Endothelial cell of umbilical vein (primary cell): ENCODE measurements around the gene ANGEL2. TPM values are rescaled to one million over a fixed set of nuclear protein-coding genes. Genes with fewer than 3 reads are reported as not detected.

Experiments used
- BruUV-seq: library from RNA; stranded (reverse); fragments of 400-500 nt; replicated peaks from 2 replicates; lab custom pipeline; 2021; lab: Mats Ljungman, UMichigan
- CTCF ChIA-PET: fragments of 300-600, 350-600 bp; sonication (Branson Sonifier 250); formaldehyde crosslinking; loops from one replicate; lab custom pipeline; 2021; ENCODE audit warnings: antibody characterized with exemption, inconsistent platforms; lab: Charles Lee
- POLR2A ChIA-PET: fragments of 300-600, 350-600 bp; sonication (Branson Sonifier 250); formaldehyde crosslinking; loops from one replicate; lab custom pipeline; 2021; ENCODE audit warnings: antibody characterized with exemption, inconsistent platforms; lab: Charles Lee
- DNase-seq: peaks from one replicate; pipeline ENCODE4 v3.0.0-alpha.2; 2011; ENCODE audit warnings: low read depth, low spot score
- FAIRE-seq: peaks from 2 replicates; lab custom pipeline; 2011; peaks lifted over from hg19 to GRCh38; lab: Jason Lieb, UNC
- H2AFZ ChIP-seq: 2 replicates; pipeline ENCODE4 v1.6.0; 2012; ENCODE audit warnings: low read depth, low read length, control low read depth, inconsistent platforms
- H3K27ac ChIP-seq: 2 replicates; pipeline ENCODE4 v1.5.1; 2011; ENCODE audit warnings: low read depth, mild to moderate bottlenecking, control low read depth, low read length, moderate library complexity; ENCODE audit not compliant: insufficient read depth
- H3K27me3 ChIP-seq, 2 experiments: 2 replicates each; pipeline versions ENCODE4 v1.6.0 to v1.6.1; 2011; ENCODE audit warnings: low read length in 2 of 2, mixed read lengths in 1 of 2; ENCODE audit not compliant: control insufficient read depth in 2 of 2, insufficient read depth in 2 of 2
- H3K36me3 ChIP-seq, 2 experiments: 2 replicates in 1 of 2; 3 replicates in 1 of 2; pipeline ENCODE4 v1.5.1; 2011; ENCODE audit warnings: low read length in 2 of 2, mild to moderate bottlenecking in 1 of 2, moderate library complexity in 1 of 2; ENCODE audit not compliant: control insufficient read depth in 2 of 2, insufficient read depth in 2 of 2; ENCODE audit errors: extremely low read depth in 1 of 2
- H3K4me1 ChIP-seq: 3 replicates; pipeline ENCODE4 v1.5.1; 2011; ENCODE audit warnings: mild to moderate bottlenecking, low read length; ENCODE audit not compliant: control insufficient read depth, insufficient read depth; ENCODE audit errors: extremely low read depth
- H3K4me2 ChIP-seq: 2 replicates; pipeline ENCODE4 v1.6.1; 2011; ENCODE audit warnings: low read length, control low read depth, mixed read lengths; ENCODE audit not compliant: insufficient read depth
- H3K4me3 ChIP-seq, 3 experiments: fragments of 200-600 bp in 1 of 3; sonication (generic), shearing (Covaris generic) in 1 of 3; replicated peaks in 1 of 3; 2 replicates each; pipeline ENCODE4 v1.5.1; 2011 to 2016; ENCODE audit warnings: control low read depth in 3 of 3, low read length in 3 of 3, mild to moderate bottlenecking in 2 of 3, inconsistent platforms in 1 of 3, low read depth in 1 of 3, moderate library complexity in 1 of 3; ENCODE audit not compliant: insufficient read depth in 1 of 3
- H3K79me2 ChIP-seq: 2 replicates; pipeline ENCODE4 v1.6.0; 2012; ENCODE audit warnings: low read length, inconsistent platforms; ENCODE audit not compliant: control insufficient read depth, insufficient read depth
- H3K9ac ChIP-seq: replicated peaks from 2 replicates; pipeline ENCODE3; 2011; ENCODE audit warnings: low read length, control low read depth; ENCODE audit not compliant: insufficient read depth; ENCODE audit errors: extremely low read depth
- H3K9me1 ChIP-seq: replicated peaks from 3 replicates; pipeline ENCODE4 v1.6.0; 2011; ENCODE audit warnings: mild to moderate bottlenecking, low read length; ENCODE audit not compliant: control insufficient read depth, insufficient read depth; ENCODE audit errors: extremely low read depth
- H3K9me3 ChIP-seq: replicated peaks from 2 replicates; pipeline ENCODE4 v1.5.1; 2012; ENCODE audit warnings: low read length, inconsistent platforms; ENCODE audit not compliant: control insufficient read depth, insufficient read depth
- H4K20me1 ChIP-seq: replicated peaks from 2 replicates; pipeline ENCODE3; 2011; ENCODE audit warnings: mild to moderate bottlenecking, low read length; ENCODE audit not compliant: control insufficient read depth, insufficient read depth; ENCODE audit errors: extremely low read depth
- CTCF ChIP-seq, 2 donors: IDR thresholded peaks; 1 replicate in 1 of 2; 2 replicates in 1 of 2; pipeline ENCODE4 v1.5.1; 2011; ENCODE audit warnings: low read length in 2 of 2, mild to moderate bottlenecking in 2 of 2, moderate library complexity in 2 of 2, control low read depth in 1 of 2, inconsistent platforms in 1 of 2, low read depth in 1 of 2; ENCODE audit not compliant: insufficient read depth in 1 of 2; ENCODE audit errors: extremely low read depth in 1 of 2
- EZH2 ChIP-seq: IDR thresholded peaks from 2 replicates; pipeline ENCODE4 v1.6.1; 2012; ENCODE audit warnings: borderline replicate concordance, low read depth, mild to moderate bottlenecking, moderate library complexity, low read length, inconsistent platforms; ENCODE audit not compliant: severe bottlenecking
- FOS ChIP-seq: IDR thresholded peaks from 2 replicates; pipeline ENCODE4 v1.6.1; 2011; ENCODE audit warnings: mild to moderate bottlenecking, low read length, moderate library complexity, borderline replicate concordance; ENCODE audit not compliant: insufficient read depth
- GATA2 ChIP-seq: IDR thresholded peaks from 2 replicates; pipeline ENCODE4 v1.7.0; 2011; ENCODE audit warnings: low read depth, mild to moderate bottlenecking, moderate library complexity, mixed read lengths, low read length; ENCODE audit not compliant: insufficient read length, insufficient read depth
- JUN ChIP-seq: IDR thresholded peaks from 2 replicates; pipeline ENCODE4 v1.6.1; 2011; ENCODE audit warnings: borderline replicate concordance, low read depth; ENCODE audit not compliant: insufficient read length, insufficient read depth
- MAX ChIP-seq: IDR thresholded peaks from 2 replicates; pipeline ENCODE4 v1.6.1; 2011; ENCODE audit not compliant: insufficient read depth, insufficient read length
- MYC ChIP-seq: IDR thresholded peaks from one replicate; pipeline ENCODE4 v1.6.1; 2011; ENCODE audit warnings: mild to moderate bottlenecking, low read depth, low read length
- POLR2A ChIP-seq: IDR thresholded peaks from 2 replicates; pipeline ENCODE4 v1.6.1; 2012; ENCODE audit warnings: low read depth, mild to moderate bottlenecking, control low read depth, low read length
- POLR2AphosphoS5 ChIP-seq: IDR thresholded peaks from 2 replicates; pipeline ENCODE4 v1.6.1; 2012; ENCODE audit warnings: low read depth, mild to moderate bottlenecking, control low read depth, low read length, moderate library complexity; ENCODE audit not compliant: insufficient read depth
- dilution Hi-C: fragments of 300-500 bp; cut with MboI; formaldehyde crosslinking; loops from one replicate; pipeline ENCODE4 v1.15.0; 2019; ENCODE audit warnings: low sequenced_read_pairs; ENCODE audit not compliant: extremely low pct_ligation_motif_present
- intact Hi-C: fragments of 100-400 bp; cut with micrococcal nuclease; formaldehyde crosslinking; loops from one replicate; pipeline ENCODE4 v1.10.0; 2022
- polyA plus RNA-seq, 4 experiments: library from polyadenylated mRNA; depleted of rRNA in 3 of 4; stranded (reverse) in 3 of 4; unstranded in 1 of 4; fragments of >200 nt; gene quantifications; 2 replicates each; pipeline versions ENCODE4 v1.2.1 to v1.2.3, GENCODE V29; 2011 to 2012; ENCODE audit warnings: missing spikeins in 1 of 4
- total RNA-seq: library from RNA; stranded (reverse); gene quantifications from 2 replicates; pipeline ENCODE4 v1.2.3, GENCODE V29; 2021

Gene ANGEL2
- total and polyA plus RNA-seq, 2 donors (not counting 3 experiments of a cell fraction or from before 2014, with no cell fraction given) = 11.9 to 39.1 TPM

GRCh38 chr1:212984522-212985291 is 31.0 kb downstream of the ANGEL2 start:
- Histone ChIP-seq H2AFZ (no peak overlapping the region), H3K9me3 (no peaks in the 10 kb centered on the region), H4K20me1 (no peaks in the 10 kb centered on the region), H3K4me2 (no peak overlapping the region), H3K36me3 (no peaks in the 10 kb centered on the region), H3K27me3 (no peaks in the 10 kb centered on the region), H3K9ac (no peak overlapping the region), H3K79me2 (no peaks in the 10 kb centered on the region), H3K9me1 (no peaks in the 10 kb centered on the region), H3K4me1 (no peaks in the 10 kb centered on the region), H3K27ac (no peak overlapping the region), H3K4me3 (no peak overlapping the region)
- FAIRE-seq (no peak), DNase-seq (no peak)
- ChIA-PET POLR2A (interaction anchor here (0.7 kb wide), 1 partner anchor 189 kb away, joined by 13 read pairs; no protein-coding TSS in a partner anchor), CTCF (interaction anchor here (0.7 to 1.8 kb wide), 5 partner anchors 16 to 898 kb away, joined by 3 to 9 read pairs (median 4); no protein-coding TSS in a partner anchor)
- TF ChIP-seq POLR2AphosphoS5 (no peak), CTCF (IDR thresholded peaks at IDR 0.05; ENCODE audit: extremely low read depth in 1 of 2, insufficient read depth in 1 of 2, low read depth in 1 of 2, low read length in 2 of 2) (no peak), FOS (no peak), POLR2A (no peak), JUN (no peak), EZH2 (no peak), MYC (no peak), GATA2 (no peak), MAX (no peak)
- dilution Hi-C loops (no loop called here), intact Hi-C loops (no loop called here)
- no TSS peak for BruUV-seq
